Measurements from ENCODE around the gene CLSTN1. TPM values are rescaled to one million over a fixed set of nuclear protein-coding genes. Genes with fewer than 3 reads are reported as not detected.

CLSTN1 gene
- total RNA-seq, 3 donors from 2014 or later (not counting 1 experiment from before 2014, with no cell fraction given), result 83.1 to 114 (median 94.5) TPM

- TF ChIP-seq CTCF (IDR thresholded peaks at IDR 0.05), result no peak
- Mint-ChIP-seq H3K27ac (no peak overlapping the region), H3K9me3 (no peaks in the 10 kb centered on the region), H3K4me1 (peaks cover 22 to 26% of the 10 kb centered on the region in 2 donors), H3K36me3 (no peaks in the 10 kb centered on the region), H3K27me3 (ENCODE audit: low read depth in 2 of 2) (no peaks in the 10 kb centered on the region), H3K4me3 (no peak overlapping the region)
- Histone ChIP-seq H3K4me3 (ENCODE audit: low read length) (no peak overlapping the region), H3K27me3 (ENCODE audit: control insufficient read depth, insufficient read depth, low read length) (no peaks in the 10 kb centered on the region), H3K27ac (ENCODE audit: low read length) (no peak overlapping the region), H3K9me3 (ENCODE audit: control insufficient read depth, insufficient read depth, low read length) (no peaks in the 10 kb centered on the region), H3K36me3 (ENCODE audit: control insufficient read depth, insufficient read depth, low read length) (peaks cover 61% of the 10 kb centered on the region), H3K4me1 (ENCODE audit: control insufficient read depth, insufficient read depth, low read length) (peaks cover 16% of the 10 kb centered on the region)
- WGBS (ENCODE audit: insufficient coverage), result 93% methylated on average over 5 of the region's 5 CpGs
- intact Hi-C loops (cut with micrococcal nuclease), result no loop called here
- DNase-seq, result no peak
- ATAC-seq, result no peak
Observed at GRCh38 chr1:9736241-9736640, 87.5 kb downstream of the CLSTN1 start.

GRCh38 chr1:9735800-9736199 lies 88.0 kb downstream of the CLSTN1 start:
- intact Hi-C loops (cut with micrococcal nuclease), result no loop called here
- Histone ChIP-seq H3K4me1 (ENCODE audit: control insufficient read depth, insufficient read depth, low read length) (peaks cover 19% of the 10 kb centered on the region), H3K27ac (ENCODE audit: low read length) (no peak overlapping the region), H3K4me3 (ENCODE audit: low read length) (no peak overlapping the region), H3K27me3 (ENCODE audit: control insufficient read depth, insufficient read depth, low read length) (no peaks in the 10 kb centered on the region), H3K9me3 (ENCODE audit: control insufficient read depth, insufficient read depth, low read length) (no peaks in the 10 kb centered on the region), H3K36me3 (ENCODE audit: control insufficient read depth, insufficient read depth, low read length) (peaks cover 61% of the 10 kb centered on the region)
- no peaks in the 10 kb centered on the region for H3K36me3 Mint-ChIP-seq
- WGBS (ENCODE audit: insufficient coverage), result 96% methylated on average over 19 of the region's 19 CpGs
- no peak for TF ChIP-seq CTCF (IDR thresholded peaks at IDR 0.05)
- H3K9me3 Mint-ChIP-seq, result no peaks in the 10 kb centered on the region
- no peak for ATAC-seq
- peaks cover 23 to 26% of the 10 kb centered on the region in 2 donors for H3K4me1 Mint-ChIP-seq
- DNase-seq, result no peak
- no peak overlapping the region for H3K27ac Mint-ChIP-seq
- H3K27me3 Mint-ChIP-seq (ENCODE audit: low read depth in 2 of 2), result no peaks in the 10 kb centered on the region
- no peak overlapping the region for H3K4me3 Mint-ChIP-seq

- ATAC-seq (no peak), DNase-seq (no peak)
- no peaks in the 10 kb centered on the region for H3K36me3 Mint-ChIP-seq
- H3K4me3 Mint-ChIP-seq, result peak overlapping the region; percentile 42
- H3K4me1 Mint-ChIP-seq, result peaks cover 38 to 40% of the 10 kb centered on the region in 2 donors
- H3K9me3 Mint-ChIP-seq, result no peaks in the 10 kb centered on the region
- 92% methylated on average over 14 of the region's 14 CpGs for WGBS (ENCODE audit: insufficient coverage)
- H3K27ac Mint-ChIP-seq, result peak overlapping the region; percentile 78 to 82
- H3K36me3 ChIP-seq (ENCODE audit: control insufficient read depth, insufficient read depth, low read length), result peaks cover 76% of the 10 kb centered on the region
- no peaks in the 10 kb centered on the region for H3K27me3 ChIP-seq (ENCODE audit: control insufficient read depth, insufficient read depth, low read length)
- H3K27ac ChIP-seq (ENCODE audit: low read length), result no peak overlapping the region
- intact Hi-C loops (cut with micrococcal nuclease), result no loop called here
- peaks cover 33% of the 10 kb centered on the region for H3K4me1 ChIP-seq (ENCODE audit: control insufficient read depth, insufficient read depth, low read length)
- H3K9me3 ChIP-seq (ENCODE audit: control insufficient read depth, insufficient read depth, low read length), result no peaks in the 10 kb centered on the region
- H3K4me3 ChIP-seq (ENCODE audit: low read length), result no peak overlapping the region
- H3K27me3 Mint-ChIP-seq (ENCODE audit: low read depth in 2 of 2), result no peaks in the 10 kb centered on the region
- TF ChIP-seq CTCF (IDR thresholded peaks at IDR 0.05), result no peak
Observed at GRCh38 chr1:9733160-9733789, 90.5 kb downstream of the CLSTN1 start.

Measured in natural killer cell (primary cell).